Fibroblast of lung (primary cell): ENCODE measurements around the gene FXYD6.

ENCODE experiments used
- EZH2 ChIP-seq: IDR thresholded peaks from 2 replicates; pipeline ENCODE4 v1.5.1; 2012; ENCODE audit warnings: low read length, control low read depth, mild to moderate bottlenecking; ENCODE audit errors: missing control alignments
- TF ChIP-seq, protein P1 (sequence below), 2 donors: IDR thresholded peaks in 1 of 2; conservative IDR thresholded peaks in 1 of 2; 1 replicate in 1 of 2; 2 replicates in 1 of 2; pipeline ENCODE4 v1.5.1; 2011 to 2012; ENCODE audit warnings: low read length in 2 of 2, control low read depth in 1 of 2, inconsistent platforms in 1 of 2, low read depth in 1 of 2, mild to moderate bottlenecking in 1 of 2

DNA sequence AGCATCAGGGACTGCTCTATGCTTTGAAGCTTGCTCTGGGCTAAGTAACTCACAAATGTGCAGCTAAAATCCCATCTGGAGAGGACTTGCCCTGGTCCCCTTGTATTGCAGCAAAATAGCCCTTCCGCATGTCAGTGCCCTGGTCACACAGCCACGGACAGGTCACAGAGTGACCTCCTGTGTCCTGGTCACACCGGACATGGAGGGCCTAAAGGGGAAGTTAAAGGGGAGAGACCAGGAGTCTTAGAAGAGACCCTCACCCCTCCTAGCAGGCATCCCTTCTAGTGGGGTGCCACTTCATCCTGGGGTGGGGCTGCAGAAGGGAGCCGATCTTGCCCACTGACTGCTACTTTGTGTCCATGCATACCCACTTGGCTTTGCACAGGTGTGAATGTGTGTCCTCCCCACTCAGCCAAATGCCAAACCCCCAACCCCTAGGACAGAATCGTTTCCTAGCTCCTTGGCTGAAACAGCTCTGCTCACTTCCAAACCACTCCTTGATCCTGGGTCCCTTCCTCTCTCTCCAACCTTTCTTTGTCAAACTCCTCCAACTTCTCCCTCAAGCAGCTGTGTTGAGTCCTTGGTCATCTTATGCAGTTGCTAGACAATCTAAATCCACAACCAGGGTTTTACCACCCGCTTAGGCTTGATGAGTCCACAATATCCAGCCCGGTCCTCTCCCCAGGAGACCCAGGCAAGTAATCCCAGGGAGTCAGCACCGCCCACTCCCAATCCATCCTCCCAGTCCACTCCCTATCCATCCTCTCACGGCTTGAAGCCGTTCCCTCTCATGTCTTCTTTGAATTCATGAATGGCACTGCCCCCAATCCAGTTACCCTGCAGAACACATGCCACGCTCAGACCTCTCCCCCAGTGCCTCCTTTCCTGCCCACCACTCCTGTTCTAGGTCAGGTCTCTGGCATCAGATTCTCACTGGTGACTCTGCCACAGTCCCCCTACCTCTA is 3.3 kb upstream of the FXYD6 start:
- TF ChIP-seq, protein P1, sequence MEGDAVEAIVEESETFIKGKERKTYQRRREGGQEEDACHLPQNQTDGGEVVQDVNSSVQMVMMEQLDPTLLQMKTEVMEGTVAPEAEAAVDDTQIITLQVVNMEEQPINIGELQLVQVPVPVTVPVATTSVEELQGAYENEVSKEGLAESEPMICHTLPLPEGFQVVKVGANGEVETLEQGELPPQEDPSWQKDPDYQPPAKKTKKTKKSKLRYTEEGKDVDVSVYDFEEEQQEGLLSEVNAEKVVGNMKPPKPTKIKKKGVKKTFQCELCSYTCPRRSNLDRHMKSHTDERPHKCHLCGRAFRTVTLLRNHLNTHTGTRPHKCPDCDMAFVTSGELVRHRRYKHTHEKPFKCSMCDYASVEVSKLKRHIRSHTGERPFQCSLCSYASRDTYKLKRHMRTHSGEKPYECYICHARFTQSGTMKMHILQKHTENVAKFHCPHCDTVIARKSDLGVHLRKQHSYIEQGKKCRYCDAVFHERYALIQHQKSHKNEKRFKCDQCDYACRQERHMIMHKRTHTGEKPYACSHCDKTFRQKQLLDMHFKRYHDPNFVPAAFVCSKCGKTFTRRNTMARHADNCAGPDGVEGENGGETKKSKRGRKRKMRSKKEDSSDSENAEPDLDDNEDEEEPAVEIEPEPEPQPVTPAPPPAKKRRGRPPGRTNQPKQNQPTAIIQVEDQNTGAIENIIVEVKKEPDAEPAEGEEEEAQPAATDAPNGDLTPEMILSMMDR (conservative IDR thresholded peaks at IDR 0.05 in 1 of 2, IDR thresholded peaks at IDR 0.05 in 1 of 2; ENCODE audit: low read depth in 1 of 2, low read length in 2 of 2), result no peak
- TF ChIP-seq EZH2, result no peak
